COR-L47 (cell line): ENCODE results near the gene BTBD9.
A peak's percentile ranks its signal among the peaks of the same experiment; 100 is the strongest.

ENCODE experiments used
- DNase-seq: peaks from one replicate; lab custom pipeline; 2025; lab: John Stamatoyannopoulos, UW

BTBD9 gene

GRCh38 chr6:38161754-38162492 lies 477.8 kb downstream of the BTBD9 start:
- no peak for DNase-seq

DNA sequence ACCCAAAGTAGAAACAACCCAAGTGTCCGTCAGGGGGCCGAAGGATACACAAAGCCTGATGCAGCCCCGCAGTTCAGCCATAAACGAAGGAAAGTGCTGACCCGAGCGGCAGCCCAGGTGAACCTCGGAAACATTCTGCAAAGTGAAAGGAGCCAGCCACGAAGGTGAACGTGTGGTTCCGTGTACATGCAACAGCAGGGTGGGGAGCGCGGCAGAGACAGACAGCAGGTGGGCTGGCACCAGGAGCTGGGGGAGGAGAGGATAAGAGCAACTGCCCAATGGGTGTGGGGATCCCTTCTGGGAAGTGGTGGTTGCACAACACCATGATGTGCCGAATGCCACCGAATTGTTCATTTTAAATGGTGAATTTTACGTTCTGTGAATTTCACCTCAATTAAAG lies 478.4 kb downstream of the BTBD9 start:
- DNase-seq, result no peak

DNA sequence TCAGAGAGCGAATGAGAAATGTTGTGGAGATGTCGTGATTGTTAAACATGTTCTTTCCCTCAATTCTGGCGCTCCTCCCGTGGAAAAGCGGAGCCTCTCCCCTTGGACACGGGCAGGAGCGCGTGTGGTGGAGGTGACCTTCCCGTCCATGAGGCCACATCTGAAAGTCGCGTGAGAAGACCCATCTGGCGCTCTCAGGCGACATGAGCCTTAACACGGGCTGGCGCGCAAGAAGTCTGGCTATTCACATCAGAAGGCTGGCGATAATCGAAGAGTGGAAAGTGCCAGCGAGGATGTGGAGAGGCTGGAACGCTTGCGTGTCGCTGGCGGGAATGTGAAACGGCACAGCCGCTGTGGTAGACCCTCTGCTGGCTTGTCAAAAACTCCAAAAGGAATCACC lies 478.9 kb downstream of the BTBD9 start:
- DNase-seq, result no peak

DNA sequence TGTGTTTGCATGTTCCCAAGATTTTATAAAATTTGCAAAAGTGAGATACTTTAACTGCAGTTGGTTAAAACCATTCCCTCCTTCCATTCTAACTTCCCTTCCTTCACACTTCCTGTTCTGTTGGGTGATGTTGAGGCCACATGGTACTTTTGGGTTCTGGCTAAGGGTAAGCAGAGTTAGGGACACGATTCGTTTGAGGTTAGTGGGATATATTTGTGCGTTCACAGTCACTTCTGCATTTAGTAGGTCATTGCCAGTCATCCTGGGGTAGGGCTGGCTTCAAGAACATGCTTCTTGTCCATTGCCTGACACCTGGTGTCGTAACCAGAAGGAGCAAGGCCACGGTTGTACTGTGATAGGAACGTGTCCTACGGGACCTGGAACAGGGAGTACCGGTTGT lies 480.1 kb downstream of the BTBD9 start:
- DNase-seq, result no peak

GRCh38 chr6:38158762-38159350 lies 480.9 kb downstream of the BTBD9 start:
- DNase-seq, result no peak

DNA sequence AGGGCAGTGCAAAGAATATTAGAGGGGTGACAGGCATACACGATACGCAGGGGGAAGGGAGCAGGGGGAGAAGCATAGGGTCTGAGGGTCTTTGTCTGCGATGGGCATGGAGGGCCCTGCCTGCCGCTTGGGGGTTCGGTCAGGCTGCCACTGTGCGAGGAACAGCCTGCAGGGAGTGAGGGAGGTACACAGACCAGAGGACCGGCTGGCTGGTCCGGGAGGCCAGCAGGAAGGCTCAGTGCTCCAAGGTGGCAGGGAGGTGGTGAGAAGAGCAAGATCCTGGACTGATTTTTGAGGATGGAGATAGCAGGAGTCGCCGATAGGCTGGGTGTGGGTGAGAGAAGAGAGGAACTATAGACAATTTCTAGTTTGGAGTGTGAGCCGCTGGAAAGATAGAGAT lies 481.8 kb downstream of the BTBD9 start:
- DNase-seq, result no peak

GRCh38 chr6:38156818-38157565 lies 482.7 kb downstream of the BTBD9 start:
- no peak for DNase-seq

GRCh38 chr6:38155621-38156204 lies 484.0 kb downstream of the BTBD9 start:
- no peak for DNase-seq

GRCh38 chr6:38155144-38155543 lies 484.6 kb downstream of the BTBD9 start:
- DNase-seq, result no peak

GRCh38 chr6:38154731-38155130 lies 485.0 kb downstream of the BTBD9 start:
- no peak for DNase-seq

DNA sequence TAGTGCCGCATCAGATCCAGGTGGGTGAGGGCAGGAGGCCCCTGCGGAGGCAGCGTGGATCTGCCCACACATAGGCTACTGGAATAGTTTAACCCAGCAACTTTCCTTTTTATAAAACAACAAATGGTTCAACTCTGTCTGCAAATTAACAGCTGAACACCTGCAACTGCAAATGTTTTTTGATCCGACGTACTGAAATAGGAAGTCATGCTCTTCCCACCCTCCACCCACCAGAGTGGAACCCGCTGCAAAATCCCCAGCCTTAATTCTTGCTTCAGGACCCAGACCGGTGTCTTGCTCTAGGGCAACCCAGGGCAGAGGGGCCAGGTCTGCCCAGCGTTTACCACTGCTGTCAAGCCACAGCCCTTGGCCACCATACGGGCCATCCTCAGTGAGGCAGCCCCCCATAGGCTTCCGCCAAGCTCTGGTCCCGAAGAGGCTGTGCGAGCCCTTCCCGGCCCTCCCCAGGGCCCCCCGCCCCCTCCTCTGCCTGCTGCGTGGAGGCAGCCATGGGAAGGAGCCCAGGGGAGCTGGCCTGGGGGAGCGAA lies 485.9 kb downstream of the BTBD9 start:
- DNase-seq, result no peak

DNA sequence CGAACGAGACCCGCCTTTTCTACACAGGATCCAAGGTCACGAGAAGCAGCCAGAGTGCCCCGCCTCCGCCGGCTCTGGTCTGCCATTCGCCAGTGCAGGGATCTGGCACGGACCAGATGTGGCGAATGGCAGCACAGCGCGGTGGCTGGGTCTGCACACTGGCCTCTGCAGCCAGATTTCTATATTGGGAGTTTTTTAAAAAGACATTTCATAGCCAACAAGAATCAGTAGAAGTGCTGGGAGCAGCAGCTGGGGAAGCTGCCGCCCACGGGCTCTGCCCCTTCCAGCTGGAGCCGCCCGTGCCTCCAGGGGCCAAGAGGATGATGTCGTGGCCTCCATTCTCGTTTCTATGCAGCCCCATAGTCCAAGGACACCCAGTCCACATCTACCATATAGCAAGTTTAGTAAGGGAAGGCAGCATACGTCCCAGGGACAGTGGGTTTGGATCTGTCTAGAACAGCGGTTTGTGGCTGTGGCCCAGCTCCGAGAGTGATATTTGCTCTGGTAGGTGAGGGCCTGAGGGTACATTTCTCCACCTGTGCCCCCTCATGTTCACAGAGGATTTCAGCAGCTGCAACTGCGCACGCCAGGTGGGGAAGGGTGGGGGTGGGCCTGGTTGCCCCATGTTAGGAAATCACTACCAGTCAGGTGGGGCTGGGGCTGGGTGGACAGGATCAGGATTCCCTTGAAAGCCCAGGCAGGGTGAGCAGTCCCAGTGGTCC lies 486.5 kb downstream of the BTBD9 start:
- DNase-seq, result no peak

- no peak for DNase-seq
Measured at GRCh38 chr6:38152620-38153019, 487.1 kb downstream of the BTBD9 start.

DNA sequence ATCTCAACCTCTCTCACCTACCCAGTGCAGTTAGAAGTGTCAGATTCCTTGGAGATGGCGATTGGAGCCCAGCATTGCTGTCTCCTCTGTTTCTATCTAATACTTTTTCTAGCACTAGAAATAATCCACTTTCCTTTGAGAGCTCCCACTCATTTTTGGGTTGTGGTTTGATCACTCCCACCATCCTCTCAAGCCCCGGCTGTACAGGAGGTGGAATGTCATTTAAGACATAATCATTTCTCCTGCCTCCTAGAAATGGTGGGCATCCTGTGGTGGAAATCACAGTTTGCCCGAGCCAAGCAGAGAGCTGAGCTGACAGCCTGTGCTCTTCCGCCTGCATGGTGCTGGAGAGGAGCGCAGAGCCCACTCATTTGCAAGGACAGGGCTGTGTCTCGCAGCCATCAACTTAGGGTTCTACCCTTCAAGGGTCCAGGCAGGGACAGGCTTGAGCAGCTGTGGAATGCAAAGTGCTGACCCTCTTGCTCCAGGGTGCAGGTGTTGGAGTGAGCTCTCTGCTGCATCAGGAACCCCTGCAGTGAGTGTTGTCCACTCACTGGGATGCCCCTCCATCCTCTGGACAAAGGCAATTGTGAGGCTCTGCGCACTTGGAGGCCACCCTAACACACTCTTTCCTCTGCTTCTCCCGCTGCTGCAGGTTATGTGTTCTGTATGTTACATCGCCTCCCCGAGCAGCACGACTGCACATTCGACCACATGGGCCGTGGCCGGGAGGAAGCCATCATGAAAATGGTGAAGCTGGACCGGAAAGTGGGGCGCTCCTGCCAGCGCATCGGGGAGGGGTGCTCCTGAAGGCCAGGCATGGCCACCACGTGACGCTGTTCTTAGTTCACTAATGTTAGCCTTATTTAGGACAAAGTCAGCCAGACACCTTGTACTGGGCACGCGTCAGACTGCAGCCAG lies 487.9 kb downstream of the BTBD9 start:
- no peak for DNase-seq

DNA sequence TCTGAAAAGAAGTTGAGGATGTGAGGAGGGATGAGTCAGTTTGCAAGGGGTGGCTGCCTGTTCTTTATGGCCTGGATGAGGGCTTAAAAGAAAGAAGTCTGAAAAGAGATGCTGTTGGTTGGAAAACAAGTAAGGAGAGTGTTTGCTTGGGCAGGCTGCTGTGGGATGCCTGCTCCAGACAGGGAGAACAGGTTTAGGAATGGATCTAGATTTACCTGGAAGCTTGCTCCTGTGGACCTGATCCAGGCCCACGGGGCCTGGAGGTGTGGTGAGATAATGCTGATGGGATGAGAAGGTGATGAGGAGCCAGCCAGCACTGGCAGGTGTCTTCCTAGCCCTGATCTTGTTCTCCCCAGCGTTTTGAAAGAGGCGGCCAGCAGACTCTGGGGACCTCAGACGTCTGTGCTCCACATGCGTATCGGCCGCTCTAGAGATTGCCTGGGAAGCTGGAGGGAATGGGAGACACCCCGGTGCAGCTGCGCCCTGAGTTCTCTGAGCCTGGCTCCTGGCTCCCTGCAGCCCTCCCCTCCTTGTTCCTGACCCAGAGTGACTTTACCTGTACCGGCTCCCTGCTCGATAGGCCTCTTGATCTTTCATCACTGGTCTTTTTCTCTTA lies 488.9 kb downstream of the BTBD9 start:
- no peak for DNase-seq

GRCh38 chr6:38150021-38150420 lies 489.7 kb downstream of the BTBD9 start:
- no peak for DNase-seq

GRCh38 chr6:38149531-38149930 lies 490.2 kb downstream of the BTBD9 start:
- DNase-seq, result peak; percentile 34

GRCh38 chr6:38148606-38149005 lies 491.1 kb downstream of the BTBD9 start:
- DNase-seq, result no peak

- DNase-seq, result no peak
Measured at GRCh38 chr6:38146734-38147027, 493.0 kb downstream of the BTBD9 start.

- DNase-seq, result no peak
Measured at GRCh38 chr6:38146021-38146733, 493.6 kb downstream of the BTBD9 start.
